ENCODE results near the gene RBM39.
"Not testable (repeated sequence)": the region's sequence is repeated elsewhere in the genome, so short reads cannot be mapped to it uniquely, and the experiment has no call there.

Gene RBM39

GRCh38 chr20:35726842-35727711, 15.0 kb downstream of the RBM39 start:
- TF ChIP-seq, protein P1, sequence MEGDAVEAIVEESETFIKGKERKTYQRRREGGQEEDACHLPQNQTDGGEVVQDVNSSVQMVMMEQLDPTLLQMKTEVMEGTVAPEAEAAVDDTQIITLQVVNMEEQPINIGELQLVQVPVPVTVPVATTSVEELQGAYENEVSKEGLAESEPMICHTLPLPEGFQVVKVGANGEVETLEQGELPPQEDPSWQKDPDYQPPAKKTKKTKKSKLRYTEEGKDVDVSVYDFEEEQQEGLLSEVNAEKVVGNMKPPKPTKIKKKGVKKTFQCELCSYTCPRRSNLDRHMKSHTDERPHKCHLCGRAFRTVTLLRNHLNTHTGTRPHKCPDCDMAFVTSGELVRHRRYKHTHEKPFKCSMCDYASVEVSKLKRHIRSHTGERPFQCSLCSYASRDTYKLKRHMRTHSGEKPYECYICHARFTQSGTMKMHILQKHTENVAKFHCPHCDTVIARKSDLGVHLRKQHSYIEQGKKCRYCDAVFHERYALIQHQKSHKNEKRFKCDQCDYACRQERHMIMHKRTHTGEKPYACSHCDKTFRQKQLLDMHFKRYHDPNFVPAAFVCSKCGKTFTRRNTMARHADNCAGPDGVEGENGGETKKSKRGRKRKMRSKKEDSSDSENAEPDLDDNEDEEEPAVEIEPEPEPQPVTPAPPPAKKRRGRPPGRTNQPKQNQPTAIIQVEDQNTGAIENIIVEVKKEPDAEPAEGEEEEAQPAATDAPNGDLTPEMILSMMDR (conservative IDR thresholded peaks at IDR 0.05) = no peak
- H3K27ac ChIP-seq = no peak overlapping the region

DNA sequence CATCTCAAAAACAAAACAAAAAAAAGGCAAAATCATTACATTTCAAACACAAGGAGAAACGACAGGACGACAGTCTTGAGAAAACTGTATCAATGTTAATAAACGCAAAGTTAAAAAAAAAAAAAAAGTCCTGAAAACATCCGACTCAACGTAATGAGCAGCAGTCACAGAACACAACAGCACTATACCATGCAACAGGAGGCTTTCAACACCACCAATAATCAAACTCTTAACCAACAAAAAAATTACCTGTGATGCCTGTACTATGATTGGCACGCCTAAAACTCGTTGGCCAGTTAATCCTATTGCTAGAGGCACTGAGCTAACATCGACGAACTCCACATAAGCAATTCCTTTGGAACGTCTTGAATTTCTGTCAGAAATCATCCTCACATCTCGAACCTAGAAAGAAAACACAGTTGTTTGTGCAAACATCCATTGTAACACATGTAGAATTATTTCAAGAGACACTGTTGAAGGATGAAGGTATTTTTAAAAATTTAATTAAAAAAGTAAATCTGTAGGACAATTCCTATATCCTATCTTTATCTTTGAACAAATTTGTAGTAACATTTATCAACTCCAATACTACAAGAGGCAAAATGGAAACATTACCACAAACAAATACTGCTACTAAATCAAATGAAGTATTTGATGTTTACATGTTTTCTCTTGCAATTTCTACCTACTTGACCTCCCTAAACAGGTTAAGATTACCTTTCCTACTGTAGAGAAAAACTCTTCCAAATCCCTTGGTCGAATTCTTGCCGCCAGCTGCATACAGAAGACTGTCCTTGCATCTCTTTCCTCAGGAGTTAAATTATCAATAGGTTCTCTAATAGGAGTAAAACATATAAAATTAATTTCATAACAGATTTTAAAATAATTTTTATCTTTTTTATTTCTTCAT, 17.5 kb downstream of the RBM39 start:
- TF ChIP-seq, protein P1 (conservative IDR thresholded peaks at IDR 0.05) = no peak
- H3K27ac ChIP-seq = no peak overlapping the region

GRCh38 chr20:35723652-35724320, 18.3 kb downstream of the RBM39 start:
- H3K27ac ChIP-seq = not testable (repeated sequence)

DNA sequence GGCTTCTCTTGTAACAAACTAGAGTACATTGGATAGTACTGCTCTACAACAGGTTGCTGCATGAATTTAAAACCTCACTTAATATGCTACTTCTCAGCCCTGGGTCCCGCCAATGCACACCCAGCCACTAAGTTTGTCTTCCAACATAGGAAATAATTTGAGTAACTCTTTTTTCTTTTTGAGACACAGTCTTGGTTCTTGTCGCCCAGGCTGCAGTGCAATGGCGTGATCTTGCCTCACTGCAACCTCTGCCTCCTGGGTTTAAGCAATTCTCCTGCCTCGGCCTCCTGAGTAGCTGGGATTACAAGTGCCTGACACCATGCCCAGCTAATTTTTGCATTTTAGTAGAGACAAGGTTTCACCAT, 18.8 kb downstream of the RBM39 start:
- H3K27ac ChIP-seq = not testable (repeated sequence)

GRCh38 chr20:35721621-35722020, 20.4 kb downstream of the RBM39 start:
- TF ChIP-seq, protein P1 (conservative IDR thresholded peaks at IDR 0.05) = no peak

DNA sequence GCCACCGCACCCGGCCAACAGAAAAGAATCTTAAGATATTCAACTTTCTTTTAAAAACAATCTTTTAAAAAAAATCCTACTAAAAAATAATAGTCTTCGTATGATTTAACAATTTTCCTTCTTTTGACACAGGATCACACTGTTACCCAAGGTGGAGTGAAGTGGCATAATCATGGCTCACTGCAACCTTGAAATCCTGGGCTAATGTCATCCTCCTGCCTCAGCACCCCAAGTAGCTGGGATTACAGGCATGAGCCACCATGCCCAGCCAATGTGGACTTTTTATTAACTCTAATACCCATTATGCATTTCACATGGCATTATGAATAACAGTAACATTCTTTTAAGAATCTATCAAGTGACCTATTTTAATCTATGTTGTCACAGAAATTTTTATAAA, 20.8 kb downstream of the RBM39 start:
- TF ChIP-seq, protein P1 (conservative IDR thresholded peaks at IDR 0.05) = no peak
- no peak overlapping the region for H3K27ac ChIP-seq

More at GRCh38 chr20:35721621-35722020, 20.4 kb downstream of the RBM39 start:
- no peak overlapping the region for H3K27ac ChIP-seq

- no peak overlapping the region for H3K27ac ChIP-seq
- TF ChIP-seq, protein P1 (conservative IDR thresholded peaks at IDR 0.05) = no peak
These were observed 21.6 kb downstream of the RBM39 start for GRCh38 chr20:35720165-35721123.

Measured in VCaP (cell line).